ENCODE measurements around the gene SUSD5. TPM values are rescaled to one million over a fixed set of nuclear protein-coding genes. Genes with fewer than 3 reads are reported as not detected.

Gene SUSD5
- polyA plus RNA-seq, 1 of the 3 experiments (the other 2 are of a cell fraction): 1.2 TPM

GRCh38 chr3:33125840-33126239 is 92.8 kb downstream of the SUSD5 start:
- ChIA-PET POLR2A (no interaction called here), CTCF (interaction anchor here (1.5 kb wide), 1 partner anchor 247 kb away, joined by 6 read pairs; no protein-coding TSS in a partner anchor)
- Histone ChIP-seq H3K9me2 (no peaks in the 10 kb centered on the region), H3K36me3 (replicated peaks in 1 of 2; ENCODE audit: control insufficient read depth in 1 of 2, insufficient read depth in 2 of 2, low read length in 1 of 2) (peaks cover 49 to 59% of the 10 kb centered on the region in 2 experiments), H4K20me1 (ENCODE audit: insufficient read depth) (no peaks in the 10 kb centered on the region), H3K4me2 (no peak overlapping the region), H3K9ac (no peak overlapping the region), H3K27me3 (ENCODE audit: insufficient read depth) (no peaks in the 10 kb centered on the region), H3K9me3 (no peaks in the 10 kb centered on the region), H3K4me1 (ENCODE audit: control insufficient read depth in 1 of 2, insufficient read depth in 2 of 2, low read depth in 1 of 2, low read length in 1 of 2) (no peaks in the 10 kb centered on the region; a peak in 1 of 4 replicates), H2AFZ (ENCODE audit: low read depth) (no peak overlapping the region), H3K4me3 (ENCODE audit: low read depth in 2 of 2, low read length in 1 of 2) (no peak overlapping the region), H3F3A (replicated peaks; ENCODE audit: insufficient read depth) (peaks cover 8% of the 10 kb centered on the region), H3K79me2 (ENCODE audit: insufficient read depth) (peaks cover 12% of the 10 kb centered on the region), H3K27ac (ENCODE audit: low read depth in 2 of 2, low read length in 1 of 2) (no peak overlapping the region)
- no peak for TF ChIP-seq EP300 (IDR thresholded peaks at IDR 0.05; ENCODE audit: borderline replicate concordance in 1 of 2, low read depth in 1 of 2, low read length in 1 of 2)
- no peak for TF ChIP-seq GABPA (IDR thresholded peaks at IDR 0.05; ENCODE audit: low read depth)
- no peak for TF ChIP-seq ELF1 (IDR thresholded peaks at IDR 0.05)
- no peak for TF ChIP-seq NRF1 (IDR thresholded peaks at IDR 0.05; ENCODE audit: low read depth, low read length)
- no peak for TF ChIP-seq REST (IDR thresholded peaks at IDR 0.05; ENCODE audit: low read depth, low read length)
- TF ChIP-seq RFX5 (IDR thresholded peaks at IDR 0.05; ENCODE audit: low read length): no peak
- no peak for TF ChIP-seq SMC3 (IDR thresholded peaks at IDR 0.05; ENCODE audit: low read depth, low read length)
- TF ChIP-seq TAF1 (IDR thresholded peaks at IDR 0.05; ENCODE audit: borderline replicate concordance, low read depth, low read length): no peak
- TF ChIP-seq NFIC (IDR thresholded peaks at IDR 0.05; ENCODE audit: borderline replicate concordance): no peak
- WGBS (ENCODE audit: low lambda C conversion rate): 96% methylated on average over 3 of the region's 3 CpGs
- DNase-seq: no peak

GRCh38 chr3:33124638-33125037 is 94.0 kb downstream of the SUSD5 start:
- DNase-seq: no peak
- Histone ChIP-seq H3K9me3 (no peaks in the 10 kb centered on the region), H3F3A (replicated peaks; ENCODE audit: insufficient read depth) (peaks cover 8% of the 10 kb centered on the region), H3K9me2 (no peaks in the 10 kb centered on the region), H4K20me1 (ENCODE audit: insufficient read depth) (no peaks in the 10 kb centered on the region; the same call in 1 of the 2 replicates), H2AFZ (ENCODE audit: low read depth) (no peak overlapping the region), H3K79me2 (ENCODE audit: insufficient read depth) (peaks cover 24% of the 10 kb centered on the region), H3K36me3 (replicated peaks in 1 of 2; ENCODE audit: control insufficient read depth in 1 of 2, insufficient read depth in 2 of 2, low read length in 1 of 2) (peaks cover 50 to 58% of the 10 kb centered on the region in 2 experiments), H3K4me1 (ENCODE audit: control insufficient read depth in 1 of 2, insufficient read depth in 2 of 2, low read depth in 1 of 2, low read length in 1 of 2) (no peaks in the 10 kb centered on the region; a peak in 1 of 4 replicates), H3K4me3 (ENCODE audit: low read depth in 2 of 2, low read length in 1 of 2) (no peak overlapping the region), H3K9ac (no peak overlapping the region), H3K4me2 (no peak overlapping the region), H3K27ac (ENCODE audit: low read depth in 2 of 2, low read length in 1 of 2) (no peak overlapping the region), H3K27me3 (ENCODE audit: insufficient read depth) (no peaks in the 10 kb centered on the region)
- 77% methylated on average over 1 of the region's 1 CpG for WGBS (ENCODE audit: low lambda C conversion rate)
- ChIA-PET CTCF (interaction anchor here (1.5 kb wide), 1 partner anchor 248 kb away, joined by 6 read pairs; no protein-coding TSS in a partner anchor), POLR2A (no interaction called here)
- TF ChIP-seq MXI1 (IDR thresholded peaks at IDR 0.05; ENCODE audit: low read depth, low read length) (no peak), PBX3 (IDR thresholded peaks at IDR 0.05) (no peak), RCOR1 (IDR thresholded peaks at IDR 0.05; ENCODE audit: low read length) (no peak), CTCF (IDR thresholded peaks at IDR 0.05) (no peak), POLR2AphosphoS5 (IDR thresholded peaks at IDR 0.05; ENCODE audit: low read depth, low read length) (no peak), MEF2A (IDR thresholded peaks at IDR 0.05; ENCODE audit: borderline replicate concordance, low read depth) (no peak), EP300 (IDR thresholded peaks at IDR 0.05; ENCODE audit: borderline replicate concordance in 1 of 2, low read depth in 1 of 2, low read length in 1 of 2) (no peak), ELF1 (IDR thresholded peaks at IDR 0.05) (no peak)

All from SK-N-SH (cell line).